Measurements from ENCODE around the gene PAFAH2. TPM values are rescaled to one million over a fixed set of nuclear protein-coding genes. Genes with fewer than 3 reads are reported as not detected.

PAFAH2 gene
- total RNA-seq, 1 experiment from 2014 or later: 12.4 TPM

GRCh38 chr1:26046246-26047095 is 48.6 kb upstream of the PAFAH2 start:
- Mint-ChIP-seq H3K36me3 (ENCODE audit: insufficient read depth in 1 of 3, low read depth in 3 of 3) (no peaks in the 10 kb centered on the region), H3K9me3 (no peaks in the 10 kb centered on the region; a peak in 1 of 5 replicates), H3K4me3 (peak overlapping the region; percentile 49 to 77), H3K27me3 (ENCODE audit: low read depth) (peaks cover 98% of the 10 kb centered on the region), H3K4me1 (peaks cover 5 to 9% of the 10 kb centered on the region in 2 experiments; a peak in 3 of 4 replicates), H3K27ac (no peak overlapping the region)
- Histone ChIP-seq H3T11ph (ENCODE audit: low read length) (no peak overlapping the region), H2BK5ac (ENCODE audit: insufficient read length, low read length) (no peak overlapping the region), H3K4me1 (ENCODE audit: insufficient read depth, low read length) (no peaks in the 10 kb centered on the region), H3K4ac (ENCODE audit: low read depth, low read length) (no peak overlapping the region), H3K14ac (ENCODE audit: insufficient read depth, low read length) (no peak overlapping the region), H3K79me1 (ENCODE audit: insufficient read depth, low read depth, low read length, poor library complexity, severe bottlenecking) (no peaks in the 10 kb centered on the region), H3K23me2 (ENCODE audit: insufficient read length, low read depth, low read length, poor library complexity, severe bottlenecking) (peaks cover 10% of the 10 kb centered on the region), H3K27me3 (ENCODE audit: insufficient read depth, low read length) (peaks cover 51% of the 10 kb centered on the region), H2BK20ac (ENCODE audit: low read depth, low read length, poor library complexity, severe bottlenecking) (no peak overlapping the region), H3K9me3 (ENCODE audit: control insufficient read depth, low read depth, low read length) (no peaks in the 10 kb centered on the region), H3K79me2 (ENCODE audit: insufficient read depth, low read length) (no peaks in the 10 kb centered on the region), H2BK120ac (ENCODE audit: low read depth, low read length, poor library complexity, severe bottlenecking) (no peak overlapping the region), H2BK12ac (ENCODE audit: insufficient read length, low read depth, low read length) (no peak overlapping the region), H2AFZ (ENCODE audit: low read length) (no peak overlapping the region), H4K20me1 (ENCODE audit: control insufficient read depth, insufficient read depth, insufficient read length) (peaks cover 4% of the 10 kb centered on the region), H4K5ac (ENCODE audit: insufficient read length, low read depth, low read length) (no peak overlapping the region), H3K9ac (ENCODE audit: extremely low read depth, insufficient read length, low read length) (no peak overlapping the region), H3K4me2 (ENCODE audit: insufficient read depth, insufficient read length, low read length) (peak overlapping the region; percentile 40), H3K56ac (ENCODE audit: insufficient read length, low read depth, low read length) (no peak overlapping the region), H4K8ac (replicated peaks; ENCODE audit: insufficient read length, low read depth, low read length) (no peak overlapping the region), H2AK5ac (ENCODE audit: insufficient read length, low read length) (no peak overlapping the region), H3K23ac (ENCODE audit: insufficient read length, low read depth, low read length) (no peak overlapping the region), H4K91ac (ENCODE audit: insufficient read length, low read depth, low read length) (no peak overlapping the region), H3K18ac (ENCODE audit: insufficient read length, low read depth, low read length) (no peak overlapping the region), H3K27ac (ENCODE audit: insufficient read length, low read depth, low read length) (no peak overlapping the region), H2BK15ac (ENCODE audit: low read depth, low read length) (no peak overlapping the region)
- TF ChIP-seq CTCF (conservative IDR thresholded peaks at IDR 0.05): no peak
- no peak for DNase-seq
- WGBS (ENCODE audit: extremely low coverage, insufficient read length, low lambda C conversion rate): no CpG with 5 or more reads among the region's 57 CpGs

Data from H9 (cell line).